K562 (cell line): ENCODE data around the gene NKG7. TPM values are rescaled to one million over a fixed set of nuclear protein-coding genes. Genes with fewer than 3 reads are reported as not detected.

ENCODE experiments used
- FOXM1 ChIP-seq, 2 experiments: fragments of 450-650 bp in 1 of 2; sonication (generic) in 1 of 2; formaldehyde crosslinking in 1 of 2; IDR thresholded peaks; 2 replicates each; pipeline versions ENCODE4 v1.6.1 to v1.9.0; 2017 to 2022; ENCODE audit warnings: low read depth in 2 of 2, mild to moderate bottlenecking in 2 of 2, missing genetic modification reagents in 1 of 2, moderate library complexity in 1 of 2
- HCFC1 ChIP-seq: IDR thresholded peaks from 2 replicates; pipeline ENCODE4 v1.6.1; 2012; ENCODE audit warnings: low read depth, low read length, improper control_type of control experiment
- HNRNPL ChIP-seq: fragments of 200-400 bp; formaldehyde crosslinking; IDR thresholded peaks from 2 replicates; pipeline ENCODE4 v1.6.1; 2017; ENCODE audit warnings: low read depth, mild to moderate bottlenecking, low read length
- RAD51 ChIP-seq: fragments of 450-650 bp; IDR thresholded peaks from 2 replicates; pipeline ENCODE4 v1.7.1; 2016; ENCODE audit warnings: low read depth, mild to moderate bottlenecking, borderline replicate concordance
- SP1 ChIP-seq: sonication (generic); formaldehyde crosslinking; IDR thresholded peaks from 2 replicates; pipeline ENCODE4 v1.8.1; 2022; ENCODE audit warnings: mild to moderate bottlenecking, missing genetic modification reagents
- TAF1 ChIP-seq: IDR thresholded peaks from 2 replicates; pipeline ENCODE4 v1.6.1; 2011; ENCODE audit warnings: mild to moderate bottlenecking, low read length, moderate library complexity; ENCODE audit not compliant: insufficient read depth, control insufficient read depth, severe bottlenecking; ENCODE audit errors: extremely low read depth
- TGIF2 ChIP-seq: sonication (generic); formaldehyde crosslinking; IDR thresholded peaks from 2 replicates; pipeline ENCODE4 v1.8.1; 2022; ENCODE audit warnings: mild to moderate bottlenecking, missing genetic modification reagents, moderate library complexity
- YY1 ChIP-seq, 3 experiments: IDR thresholded peaks; 2 replicates each; pipeline ENCODE4 v1.6.1; 2011; ENCODE audit warnings: low read length in 2 of 3, mild to moderate bottlenecking in 2 of 3, moderate library complexity in 2 of 3, borderline replicate concordance in 1 of 3, control low read depth in 1 of 3, low read depth in 1 of 3; ENCODE audit not compliant: insufficient read depth in 3 of 3, insufficient replicate concordance in 2 of 3, control insufficient read depth in 1 of 3, insufficient read length in 1 of 3; ENCODE audit errors: extremely low read depth in 1 of 3
- ZNF766 ChIP-seq: fragments of 200-800 bp; sonication (Bioruptor generic); conservative IDR thresholded peaks from 2 replicates; pipeline ENCODE4 v1.6.1; 2016; ENCODE audit warnings: missing genetic modification characterization, missing compliant biosample characterization
- polyA plus RNA-seq, 8 experiments: library from polyadenylated mRNA; depleted of rRNA in 4 of 8; stranded (reverse) in 5 of 8; unstranded in 3 of 8; fragments of >200 nt; fragmentation: Nextera tagmentation in 2 of 8; fragmentation: Illumina TruSeq in 1 of 8; extraction: Ambion mirVana in 2 of 8; extraction: Trizol in 1 of 8; gene quantifications; 2 replicates each; pipeline versions ENCODE4 v1.2.1 to v1.2.3, GENCODE V29; 2011 to 2014; ENCODE audit warnings: inconsistent platforms in 1 of 8, missing spikeins in 1 of 8
- total RNA-seq, 7 experiments: library from RNA; depleted of rRNA in 6 of 7; stranded (reverse); fragments of >200 nt in 6 of 7; fragmentation: Illumina TruSeq in 2 of 7; extraction: Trizol in 2 of 7; gene quantifications; 2 replicates each; pipeline versions ENCODE4 v1.2.1 to v1.2.3, GENCODE V29; 2011 to 2021; ENCODE audit warnings: low replicate concordance in 1 of 7
- TF ChIP-seq, protein P1 (sequence below), 3 experiments: fragments of 200-800 bp in 1 of 3; sonication (Bioruptor generic) in 1 of 3; sonication (generic) in 1 of 3; formaldehyde crosslinking in 1 of 3; IDR thresholded peaks; 2 replicates each; pipeline versions ENCODE4 v1.6.1 to v1.8.0; 2016 to 2022; ENCODE audit warnings: mild to moderate bottlenecking in 2 of 3, missing compliant biosample characterization in 2 of 3, missing genetic modification characterization in 2 of 3, missing genetic modification reagents in 1 of 3
- TF ChIP-seq, protein P2 (sequence below): fragments of 250-450 bp; sonication (Bioruptor Pico); IDR thresholded peaks from 2 replicates; pipeline ENCODE4 v1.4.0; 2020; ENCODE audit warnings: mild to moderate bottlenecking, moderate library complexity
- TF ChIP-seq, protein P3 (sequence below), 2 experiments: fragments of 450-650 bp in 1 of 2; sonication (generic) in 1 of 2; formaldehyde crosslinking; conservative IDR thresholded peaks; 2 replicates each; pipeline versions ENCODE4 v1.4.0 to v1.8.1; 2020 to 2022; ENCODE audit warnings: mild to moderate bottlenecking in 1 of 2, missing genetic modification reagents in 1 of 2
- TF ChIP-seq, protein P4 (sequence below), 2 experiments: IDR thresholded peaks in 1 of 2; conservative IDR thresholded peaks in 1 of 2; 2 replicates each; pipeline ENCODE4 v1.6.1; 2016; ENCODE audit warnings: low read depth in 2 of 2, mild to moderate bottlenecking in 1 of 2, missing compliant biosample characterization in 1 of 2, missing genetic modification characterization in 1 of 2, moderate library complexity in 1 of 2

NKG7 gene
- total and polyA plus RNA-seq, 9 of the 15 experiments (the other 6 are each of a cell fraction or from before 2014, with no cell fraction given) = 0.30 to 0.70 (median 0.51) TPM; not detected in 2

DNA sequence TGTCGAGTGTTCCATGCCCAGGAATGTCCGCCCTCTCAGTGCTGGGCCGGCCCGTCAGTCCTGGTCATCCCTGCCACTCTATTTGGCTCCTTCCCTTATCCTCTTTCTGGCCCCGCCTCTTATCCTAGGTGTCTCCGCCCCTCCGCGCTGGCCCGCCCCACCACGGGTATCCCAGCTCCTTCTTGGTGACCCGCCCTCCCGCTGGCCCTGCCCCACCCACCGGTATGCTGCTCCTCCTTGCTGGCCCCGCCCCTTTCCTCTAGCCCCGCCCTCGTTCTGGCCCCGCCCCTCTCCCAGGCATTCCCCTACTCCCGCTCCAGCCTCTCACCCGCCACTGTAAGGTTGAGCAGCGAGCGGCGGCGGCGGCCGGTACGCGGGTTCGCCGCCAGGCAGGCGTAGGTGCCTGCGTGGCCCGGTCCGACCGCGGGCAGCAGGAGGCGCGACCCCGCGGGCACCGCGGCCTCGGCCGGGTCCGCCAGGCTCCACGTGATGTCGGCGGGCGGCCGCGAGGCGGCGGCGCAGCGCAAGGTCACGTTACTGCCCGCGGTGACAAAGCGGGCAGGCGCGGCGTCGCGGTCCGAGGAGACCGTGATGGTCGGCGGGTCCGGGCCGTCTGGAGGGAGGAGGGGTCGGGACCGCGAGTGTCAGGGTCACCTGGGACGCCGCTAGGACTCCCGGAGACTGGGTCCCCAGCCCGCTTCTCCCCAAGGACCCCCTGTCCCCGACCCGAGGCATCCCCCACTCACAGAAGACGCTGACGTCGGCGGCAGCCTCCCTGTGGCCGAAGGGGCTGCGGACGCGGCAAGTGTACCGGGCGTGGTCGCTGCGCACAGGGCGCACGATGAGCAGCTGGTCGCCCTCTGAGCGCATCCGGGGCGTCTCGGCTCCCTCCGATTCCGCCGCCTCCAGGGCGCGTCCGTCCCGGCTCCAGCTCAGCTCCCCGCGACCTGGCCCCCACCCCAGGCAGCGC is 32.5 kb downstream of the NKG7 start (continued):
- TF ChIP-seq TGIF2 (CRISPR knock-in tag) = 0 out of 2 replicates have a peak, but pooled peaks have one; percentile 59
- TF ChIP-seq, protein P1, sequence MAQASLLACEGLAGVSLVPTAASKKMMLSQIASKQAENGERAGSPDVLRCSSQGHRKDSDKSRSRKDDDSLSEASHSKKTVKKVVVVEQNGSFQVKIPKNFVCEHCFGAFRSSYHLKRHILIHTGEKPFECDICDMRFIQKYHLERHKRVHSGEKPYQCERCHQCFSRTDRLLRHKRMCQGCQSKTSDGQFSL (CRISPR knock-in tag; IDR thresholded peaks at IDR 0.05) = peak; percentile 77; the same call in 1 of the 2 replicates
- TF ChIP-seq, protein P1 (tag; IDR thresholded peaks at IDR 0.05) = no peak
- peak; percentile 72 for TF ChIP-seq SP1 (CRISPR knock-in tag)
- TF ChIP-seq, protein P2, sequence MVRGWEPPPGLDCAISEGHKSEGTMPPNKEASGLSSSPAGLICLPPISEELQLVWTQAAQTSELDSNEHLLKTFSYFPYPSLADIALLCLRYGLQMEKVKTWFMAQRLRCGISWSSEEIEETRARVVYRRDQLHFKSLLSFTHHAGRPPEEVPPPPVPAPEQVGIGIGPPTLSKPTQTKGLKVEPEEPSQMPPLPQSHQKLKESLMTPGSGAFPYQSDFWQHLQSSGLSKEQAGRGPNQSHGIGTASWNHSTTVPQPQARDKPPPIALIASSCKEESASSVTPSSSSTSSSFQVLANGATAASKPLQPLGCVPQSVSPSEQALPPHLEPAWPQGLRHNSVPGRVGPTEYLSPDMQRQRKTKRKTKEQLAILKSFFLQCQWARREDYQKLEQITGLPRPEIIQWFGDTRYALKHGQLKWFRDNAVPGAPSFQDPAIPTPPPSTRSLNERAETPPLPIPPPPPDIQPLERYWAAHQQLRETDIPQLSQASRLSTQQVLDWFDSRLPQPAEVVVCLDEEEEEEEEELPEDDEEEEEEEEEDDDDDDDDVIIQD (CRISPR knock-in tag) = no peak
- TF ChIP-seq FOXM1 (IDR thresholded peaks at IDR 0.05; ENCODE audit: low read depth) = no peak
- TF ChIP-seq FOXM1 (CRISPR knock-in tag; IDR thresholded peaks at IDR 0.05; ENCODE audit: low read depth) = 0 out of 2 replicates have a peak, but pooled peaks have one; percentile 32
- no peak for TF ChIP-seq RAD51
- TF ChIP-seq ZNF766 (CRISPR knock-in tag) = peak; percentile 74; the same call in 1 of the 2 replicates
- TF ChIP-seq, protein P3, sequence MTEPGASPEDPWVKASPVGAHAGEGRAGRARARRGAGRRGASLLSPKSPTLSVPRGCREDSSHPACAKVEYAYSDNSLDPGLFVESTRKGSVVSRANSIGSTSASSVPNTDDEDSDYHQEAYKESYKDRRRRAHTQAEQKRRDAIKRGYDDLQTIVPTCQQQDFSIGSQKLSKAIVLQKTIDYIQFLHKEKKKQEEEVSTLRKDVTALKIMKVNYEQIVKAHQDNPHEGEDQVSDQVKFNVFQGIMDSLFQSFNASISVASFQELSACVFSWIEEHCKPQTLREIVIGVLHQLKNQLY (CRISPR knock-in tag; conservative IDR thresholded peaks at IDR 0.05) = 0 out of 4 replicates have a peak, but pooled peaks of 1 of the 2 experiments have one; percentile 27
- TF ChIP-seq, protein P4, sequence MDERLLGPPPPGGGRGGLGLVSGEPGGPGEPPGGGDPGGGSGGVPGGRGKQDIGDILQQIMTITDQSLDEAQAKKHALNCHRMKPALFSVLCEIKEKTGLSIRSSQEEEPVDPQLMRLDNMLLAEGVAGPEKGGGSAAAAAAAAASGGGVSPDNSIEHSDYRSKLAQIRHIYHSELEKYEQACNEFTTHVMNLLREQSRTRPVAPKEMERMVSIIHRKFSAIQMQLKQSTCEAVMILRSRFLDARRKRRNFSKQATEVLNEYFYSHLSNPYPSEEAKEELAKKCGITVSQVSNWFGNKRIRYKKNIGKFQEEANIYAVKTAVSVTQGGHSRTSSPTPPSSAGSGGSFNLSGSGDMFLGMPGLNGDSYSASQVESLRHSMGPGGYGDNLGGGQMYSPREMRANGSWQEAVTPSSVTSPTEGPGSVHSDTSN (CRISPR knock-in tag; IDR thresholded peaks at IDR 0.05; ENCODE audit: low read depth) = no peak
- TF ChIP-seq, protein P4 (tag; conservative IDR thresholded peaks at IDR 0.05; ENCODE audit: low read depth) = peak; percentile 73
- TF ChIP-seq HNRNPL = peak; percentile 82; the same call in 1 of the 2 replicates
- peak; percentile 76 for TF ChIP-seq TAF1
- peak in 1 of 3 experiments; percentile 67 for TF ChIP-seq YY1 (IDR thresholded peaks at IDR 0.05; ENCODE audit: borderline replicate concordance in 1 of 3, control insufficient read depth in 1 of 3, extremely low read depth in 1 of 3, insufficient read depth in 3 of 3, insufficient read length in 1 of 3, insufficient replicate concordance in 2 of 3, low read depth in 1 of 3, low read length in 2 of 3)
- TF ChIP-seq HCFC1 = peak; percentile 32; the same call in 1 of the 2 replicates
